Measurements from ENCODE around the gene C2orf72. TPM values are rescaled to one million over a fixed set of nuclear protein-coding genes. Genes with fewer than 3 reads are reported as not detected.

The C2orf72 gene
- total and polyA plus RNA-seq, 7 donors, result 0.36 to 20.4 (median 18.5) TPM; not detected in 2

Other genes starting within 250 kb of the C2orf72 start
- gene ITM2C, start 172.6 kb upstream of the C2orf72 start, total RNA-seq, result 100 to 1,000 TPM; 107 to 206 (median 117) TPM
- gene ITM2C, start 172.6 kb upstream of the C2orf72 start, polyA plus RNA-seq, result 1,000 to 10,000 TPM in 1 of 3 donors, 100 to 1,000 TPM in 2; 489 to 1,275 (median 498) TPM
- not detected for gene GPR55, start 112.3 kb upstream of the C2orf72 start, total RNA-seq
- gene GPR55, start 112.3 kb upstream of the C2orf72 start, polyA plus RNA-seq, result 1 to 10 TPM in 1 of 3 donors, under 1 TPM in 1, not detected in 1; 0.23 to 1.4 TPM
- not detected for gene SPATA3, start 41.4 kb upstream of the C2orf72 start, total RNA-seq
- gene SPATA3, start 41.4 kb upstream of the C2orf72 start, polyA plus RNA-seq, result not detected
- 10 to 100 TPM; 45.7 to 90.3 (median 58.4) TPM for gene PSMD1, start 19.3 kb downstream of the C2orf72 start, total RNA-seq
- gene PSMD1, start 19.3 kb downstream of the C2orf72 start, polyA plus RNA-seq, result 10 to 100 TPM; 41.2 to 50.7 (median 41.4) TPM
- 10 to 100 TPM in 3 of 4 donors, 1 to 10 TPM in 1; 2.1 to 18.3 (median 15.4) TPM for gene HTR2B, start 87.5 kb downstream of the C2orf72 start, total RNA-seq
- under 1 TPM in 2 of 3 donors, not detected in 1; 0.23 to 0.73 TPM for gene HTR2B, start 87.5 kb downstream of the C2orf72 start, polyA plus RNA-seq
- gene ARMC9, start 161.1 kb downstream of the C2orf72 start, total RNA-seq, result 10 to 100 TPM; 24.3 to 95.3 (median 52.7) TPM
- gene ARMC9, start 161.1 kb downstream of the C2orf72 start, polyA plus RNA-seq, result 1 to 10 TPM; 2.4 to 8.2 (median 3.0) TPM

Measured in sigmoid colon (tissue), 7 donors.